GM12801 (cell line): Measurements from ENCODE around the gene ZIC2.

Experiments used
- TF ChIP-seq, protein P1 (sequence below): IDR thresholded peaks from one replicate; pipeline ENCODE4 v1.5.1; 2011; ENCODE audit warnings: control low read depth; ENCODE audit not compliant: insufficient read length; ENCODE audit errors: extremely low read depth

The ZIC2 gene

DNA sequence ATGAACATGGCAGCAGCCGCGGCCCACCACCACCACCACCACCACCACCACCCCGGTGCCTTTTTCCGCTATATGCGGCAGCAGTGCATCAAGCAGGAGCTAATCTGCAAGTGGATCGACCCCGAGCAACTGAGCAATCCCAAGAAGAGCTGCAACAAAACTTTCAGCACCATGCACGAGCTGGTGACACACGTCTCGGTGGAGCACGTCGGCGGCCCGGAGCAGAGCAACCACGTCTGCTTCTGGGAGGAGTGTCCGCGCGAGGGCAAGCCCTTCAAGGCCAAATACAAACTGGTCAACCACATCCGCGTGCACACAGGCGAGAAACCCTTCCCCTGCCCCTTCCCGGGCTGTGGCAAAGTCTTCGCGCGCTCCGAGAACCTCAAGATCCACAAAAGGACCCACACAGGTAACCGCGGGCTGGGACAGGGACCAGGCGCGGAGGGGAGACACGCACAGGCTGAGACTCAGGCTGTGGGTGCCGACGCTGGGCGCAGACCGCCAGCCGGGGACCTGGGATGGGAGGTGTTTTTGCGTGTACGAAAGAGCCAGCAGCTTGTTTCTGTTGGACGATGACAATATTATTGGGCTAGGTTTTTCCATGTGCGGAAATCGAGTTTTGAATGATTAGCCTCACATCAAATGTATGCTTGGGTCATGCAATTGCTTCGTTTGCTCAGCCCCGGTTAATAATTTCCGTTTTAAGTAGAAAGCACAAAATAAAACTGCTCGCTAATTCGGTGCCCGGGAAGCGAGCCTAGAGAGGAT is 1.3 kb downstream of the ZIC2 start:
- TF ChIP-seq, protein P1, sequence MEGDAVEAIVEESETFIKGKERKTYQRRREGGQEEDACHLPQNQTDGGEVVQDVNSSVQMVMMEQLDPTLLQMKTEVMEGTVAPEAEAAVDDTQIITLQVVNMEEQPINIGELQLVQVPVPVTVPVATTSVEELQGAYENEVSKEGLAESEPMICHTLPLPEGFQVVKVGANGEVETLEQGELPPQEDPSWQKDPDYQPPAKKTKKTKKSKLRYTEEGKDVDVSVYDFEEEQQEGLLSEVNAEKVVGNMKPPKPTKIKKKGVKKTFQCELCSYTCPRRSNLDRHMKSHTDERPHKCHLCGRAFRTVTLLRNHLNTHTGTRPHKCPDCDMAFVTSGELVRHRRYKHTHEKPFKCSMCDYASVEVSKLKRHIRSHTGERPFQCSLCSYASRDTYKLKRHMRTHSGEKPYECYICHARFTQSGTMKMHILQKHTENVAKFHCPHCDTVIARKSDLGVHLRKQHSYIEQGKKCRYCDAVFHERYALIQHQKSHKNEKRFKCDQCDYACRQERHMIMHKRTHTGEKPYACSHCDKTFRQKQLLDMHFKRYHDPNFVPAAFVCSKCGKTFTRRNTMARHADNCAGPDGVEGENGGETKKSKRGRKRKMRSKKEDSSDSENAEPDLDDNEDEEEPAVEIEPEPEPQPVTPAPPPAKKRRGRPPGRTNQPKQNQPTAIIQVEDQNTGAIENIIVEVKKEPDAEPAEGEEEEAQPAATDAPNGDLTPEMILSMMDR = no peak

DNA sequence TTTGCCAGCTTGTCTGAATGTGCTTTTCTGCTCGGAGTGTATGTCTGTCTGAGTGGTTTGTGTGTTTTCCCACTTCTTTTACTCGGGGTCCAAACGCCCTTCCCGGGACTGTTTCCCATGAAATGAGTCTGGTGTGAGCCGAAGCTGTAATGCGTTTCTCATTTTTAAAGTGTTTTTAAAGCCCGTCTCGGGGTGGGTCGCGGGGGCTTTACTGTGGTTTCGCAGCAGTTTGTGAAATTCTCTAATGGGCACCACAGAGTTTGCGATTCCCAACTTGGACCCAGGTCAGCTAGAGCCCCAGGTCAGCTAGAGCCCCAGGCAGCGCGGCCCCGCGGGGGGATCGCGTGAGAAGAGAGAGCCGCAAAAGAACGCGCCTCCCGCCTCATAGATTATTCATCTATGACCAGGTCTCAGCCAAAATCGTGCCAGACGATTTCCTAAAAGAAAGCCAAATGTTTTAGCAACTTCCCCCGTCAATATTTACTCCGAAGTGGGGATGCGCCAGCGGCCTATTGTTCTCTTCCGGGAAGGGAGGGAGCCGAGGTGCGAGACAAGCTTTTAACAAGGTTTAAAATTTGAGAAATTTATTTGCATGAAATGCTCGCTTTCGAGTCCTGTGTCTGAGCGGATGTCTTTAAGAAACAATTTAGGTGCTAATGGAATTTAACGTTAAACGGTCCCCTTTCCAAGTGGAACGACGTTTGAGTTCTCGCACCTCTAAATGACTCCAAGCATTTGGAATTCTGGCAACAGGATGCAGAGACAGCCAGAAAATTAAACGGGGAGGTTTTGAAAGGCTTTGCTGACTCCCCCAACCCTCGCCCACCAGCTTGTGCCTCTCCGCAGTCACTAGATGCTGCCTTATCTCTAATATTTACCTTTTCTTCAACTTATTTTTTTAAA is 2.2 kb downstream of the ZIC2 start:
- TF ChIP-seq, protein P1 = no peak

DNA sequence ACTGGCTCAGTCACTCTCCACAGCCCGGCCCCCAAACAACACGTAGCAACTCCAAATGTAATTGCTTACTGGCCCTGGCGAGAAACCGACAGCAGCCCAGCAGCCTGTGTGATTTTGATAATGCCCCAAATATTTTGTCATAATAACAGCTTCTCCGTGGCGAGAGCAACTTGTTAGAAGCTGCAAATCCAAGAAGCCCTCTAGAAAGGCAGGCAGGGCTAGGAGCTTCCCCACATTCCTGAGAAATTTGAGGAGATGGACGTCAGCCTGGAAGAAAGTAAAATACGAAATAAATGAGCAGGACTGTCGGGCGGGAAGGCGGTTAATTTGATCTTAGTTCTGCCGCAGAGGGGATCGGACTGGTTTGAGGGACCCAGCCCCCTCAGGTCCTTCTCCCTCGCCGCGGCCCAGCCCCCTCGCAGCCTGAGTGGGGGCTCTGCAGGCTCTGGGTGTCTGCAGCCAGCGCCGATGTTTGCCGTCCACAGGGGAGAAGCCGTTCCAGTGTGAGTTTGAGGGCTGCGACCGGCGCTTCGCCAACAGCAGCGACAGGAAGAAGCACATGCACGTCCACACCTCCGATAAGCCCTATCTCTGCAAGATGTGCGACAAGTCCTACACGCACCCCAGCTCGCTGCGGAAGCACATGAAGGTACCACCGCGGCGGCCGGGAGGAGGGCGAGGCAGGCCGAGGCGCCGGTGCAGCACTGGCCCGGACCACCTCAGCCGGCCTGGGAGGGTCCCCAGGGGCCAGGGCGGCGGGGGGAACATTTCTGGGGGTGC is 3.1 kb downstream of the ZIC2 start:
- TF ChIP-seq, protein P1 = no peak

DNA sequence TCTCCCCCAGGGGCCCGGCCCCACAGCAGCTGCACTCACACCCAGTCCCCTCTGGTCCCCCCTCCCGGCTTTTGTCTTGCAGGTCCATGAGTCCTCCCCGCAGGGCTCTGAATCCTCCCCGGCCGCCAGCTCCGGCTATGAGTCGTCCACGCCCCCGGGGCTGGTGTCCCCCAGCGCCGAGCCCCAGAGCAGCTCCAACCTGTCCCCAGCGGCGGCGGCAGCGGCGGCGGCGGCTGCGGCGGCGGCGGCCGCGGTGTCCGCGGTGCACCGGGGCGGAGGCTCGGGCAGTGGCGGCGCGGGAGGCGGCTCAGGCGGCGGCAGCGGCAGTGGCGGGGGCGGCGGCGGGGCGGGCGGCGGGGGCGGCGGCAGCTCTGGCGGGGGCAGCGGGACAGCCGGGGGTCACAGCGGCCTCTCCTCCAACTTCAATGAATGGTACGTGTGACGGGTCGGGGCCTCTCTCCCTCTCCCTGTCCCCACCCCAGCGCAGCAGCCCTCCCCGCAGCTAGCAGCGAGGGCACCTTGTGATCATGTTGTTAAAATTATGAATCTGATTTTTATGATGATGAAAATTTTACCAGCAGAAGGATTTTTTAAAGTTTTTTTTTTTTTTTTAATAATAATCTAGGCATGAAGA is 3.8 kb downstream of the ZIC2 start:
- TF ChIP-seq, protein P1 = no peak

DNA sequence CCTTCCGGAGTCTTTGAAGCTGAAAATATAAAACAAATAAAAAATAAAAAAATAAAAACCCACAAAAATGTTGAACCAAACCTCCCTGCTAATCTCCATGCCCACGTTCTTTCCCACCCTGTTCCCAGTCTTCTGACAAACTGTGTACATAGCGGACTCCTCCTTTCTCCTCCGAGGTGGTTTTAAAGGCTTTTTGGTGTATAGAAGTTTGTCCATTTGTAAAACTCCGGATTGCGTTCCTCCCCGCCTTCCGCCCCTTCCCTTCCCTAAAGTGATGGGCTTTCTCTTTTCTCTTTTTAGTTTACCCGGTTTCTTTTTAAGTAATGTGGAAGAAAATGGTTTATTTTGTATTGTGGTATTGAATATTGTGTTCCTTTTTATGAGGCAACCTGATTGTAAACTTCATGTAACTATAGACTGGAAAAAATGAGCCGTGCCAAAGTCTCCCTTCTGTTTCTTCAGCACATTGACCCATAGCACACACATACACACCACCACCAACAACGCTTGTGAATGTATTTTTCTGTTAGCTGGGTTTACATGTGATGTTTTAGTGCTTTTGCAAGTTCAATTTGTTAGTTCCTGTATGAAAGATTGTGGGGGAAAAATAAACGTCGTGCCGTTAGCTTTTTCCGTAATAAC is 4.4 kb downstream of the ZIC2 start:
- TF ChIP-seq, protein P1 = no peak

DNA sequence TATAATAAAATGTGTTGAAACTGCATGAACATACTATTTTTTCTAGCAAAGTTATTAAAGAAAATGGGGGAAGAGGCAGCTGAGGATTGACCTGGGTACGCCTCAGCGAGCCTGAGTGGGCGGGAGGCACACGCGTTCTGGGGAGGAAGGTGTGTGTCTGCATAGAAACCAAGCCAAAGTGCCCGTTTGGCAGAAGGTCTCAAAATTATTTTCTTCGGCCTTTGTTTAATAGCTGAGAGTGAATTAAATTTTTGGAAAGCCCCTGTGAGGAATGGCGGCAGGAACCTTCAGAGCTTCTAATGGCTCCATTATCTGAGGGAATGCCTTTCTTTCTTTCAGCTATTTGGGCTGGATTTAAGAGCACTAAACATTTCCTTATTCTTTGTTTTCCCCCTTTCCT is 5.2 kb downstream of the ZIC2 start:
- TF ChIP-seq, protein P1 = no peak
